Uterus (tissue), 2 donors: Measurements from ENCODE around the gene CAMTA1.

Experiments
- POLR2A ChIP-seq, 2 donors: fragments of 450-650 bp; IDR thresholded peaks; one replicate each; pipeline ENCODE4 v1.6.1; 2016; ENCODE audit warnings: antibody characterized with exemption in 2 of 2, mild to moderate bottlenecking in 1 of 2, moderate library complexity in 1 of 2
- TF ChIP-seq, protein P1 (sequence below), 4 experiments: fragments of 200-600 bp in 2 of 4; fragments of 450-650 bp in 2 of 4; sonication (generic) in 2 of 4; IDR thresholded peaks; one replicate each; pipeline ENCODE4 v1.5.1; 2016 to 2019; ENCODE audit warnings: antibody characterized with exemption in 4 of 4, mild to moderate bottlenecking in 2 of 4, moderate library complexity in 1 of 4

GRCh38 chr1:7789828-7790227 is 1004.6 kb downstream of the CAMTA1 start:
- TF ChIP-seq POLR2A (IDR thresholded peaks at IDR 0.05), result no peak
- TF ChIP-seq, protein P1, sequence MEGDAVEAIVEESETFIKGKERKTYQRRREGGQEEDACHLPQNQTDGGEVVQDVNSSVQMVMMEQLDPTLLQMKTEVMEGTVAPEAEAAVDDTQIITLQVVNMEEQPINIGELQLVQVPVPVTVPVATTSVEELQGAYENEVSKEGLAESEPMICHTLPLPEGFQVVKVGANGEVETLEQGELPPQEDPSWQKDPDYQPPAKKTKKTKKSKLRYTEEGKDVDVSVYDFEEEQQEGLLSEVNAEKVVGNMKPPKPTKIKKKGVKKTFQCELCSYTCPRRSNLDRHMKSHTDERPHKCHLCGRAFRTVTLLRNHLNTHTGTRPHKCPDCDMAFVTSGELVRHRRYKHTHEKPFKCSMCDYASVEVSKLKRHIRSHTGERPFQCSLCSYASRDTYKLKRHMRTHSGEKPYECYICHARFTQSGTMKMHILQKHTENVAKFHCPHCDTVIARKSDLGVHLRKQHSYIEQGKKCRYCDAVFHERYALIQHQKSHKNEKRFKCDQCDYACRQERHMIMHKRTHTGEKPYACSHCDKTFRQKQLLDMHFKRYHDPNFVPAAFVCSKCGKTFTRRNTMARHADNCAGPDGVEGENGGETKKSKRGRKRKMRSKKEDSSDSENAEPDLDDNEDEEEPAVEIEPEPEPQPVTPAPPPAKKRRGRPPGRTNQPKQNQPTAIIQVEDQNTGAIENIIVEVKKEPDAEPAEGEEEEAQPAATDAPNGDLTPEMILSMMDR (IDR thresholded peaks at IDR 0.05), result no peak
